Neural cell (in vitro differentiated cells): Measurements from ENCODE around the gene HIVEP2.

ENCODE experiments used
- EP300 ChIP-seq: fragments of 450-650 bp; conservative IDR thresholded peaks from 2 replicates; pipeline ENCODE4 v1.6.1; 2014; ENCODE audit warnings: antibody characterized with exemption, mild to moderate bottlenecking, moderate library complexity; ENCODE audit not compliant: poor library complexity, severe bottlenecking
- POLR2AphosphoS5 ChIP-seq: IDR thresholded peaks from 2 replicates; pipeline ENCODE4 v1.6.1; 2012
- RAD21 ChIP-seq: fragments of 450-650 bp; conservative IDR thresholded peaks from 2 replicates; pipeline ENCODE4 v1.6.1; 2014; ENCODE audit warnings: antibody characterized with exemption, mild to moderate bottlenecking, moderate library complexity
- TF ChIP-seq, protein P1 (sequence below): fragments of 450-650 bp; IDR thresholded peaks from 2 replicates; pipeline ENCODE4 v1.5.1; 2014; ENCODE audit warnings: antibody characterized with exemption, mild to moderate bottlenecking, moderate library complexity; ENCODE audit not compliant: poor library complexity, severe bottlenecking
- TF ChIP-seq, protein P2 (sequence below): IDR thresholded peaks from 2 replicates; pipeline ENCODE4 v1.6.1; 2012; ENCODE audit warnings: borderline replicate concordance

DNA sequence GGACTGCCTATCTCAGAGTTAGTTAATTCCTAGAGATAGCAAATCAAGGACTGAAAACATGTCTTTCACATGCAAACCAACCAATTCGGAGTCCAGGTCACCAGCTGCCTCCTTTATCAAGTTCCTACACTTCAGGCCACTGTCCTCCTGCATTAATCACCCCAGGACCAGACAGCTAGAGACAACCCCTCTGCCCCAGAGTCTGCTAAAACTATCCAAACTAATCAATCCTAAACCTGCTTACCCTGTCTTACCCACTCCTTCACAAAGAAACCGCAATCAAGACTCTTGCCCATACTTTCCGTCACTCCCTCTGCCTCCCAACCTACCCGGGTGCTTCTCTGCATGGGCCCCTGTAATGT, 207.0 kb downstream of the HIVEP2 start:
- TF ChIP-seq, protein P1, sequence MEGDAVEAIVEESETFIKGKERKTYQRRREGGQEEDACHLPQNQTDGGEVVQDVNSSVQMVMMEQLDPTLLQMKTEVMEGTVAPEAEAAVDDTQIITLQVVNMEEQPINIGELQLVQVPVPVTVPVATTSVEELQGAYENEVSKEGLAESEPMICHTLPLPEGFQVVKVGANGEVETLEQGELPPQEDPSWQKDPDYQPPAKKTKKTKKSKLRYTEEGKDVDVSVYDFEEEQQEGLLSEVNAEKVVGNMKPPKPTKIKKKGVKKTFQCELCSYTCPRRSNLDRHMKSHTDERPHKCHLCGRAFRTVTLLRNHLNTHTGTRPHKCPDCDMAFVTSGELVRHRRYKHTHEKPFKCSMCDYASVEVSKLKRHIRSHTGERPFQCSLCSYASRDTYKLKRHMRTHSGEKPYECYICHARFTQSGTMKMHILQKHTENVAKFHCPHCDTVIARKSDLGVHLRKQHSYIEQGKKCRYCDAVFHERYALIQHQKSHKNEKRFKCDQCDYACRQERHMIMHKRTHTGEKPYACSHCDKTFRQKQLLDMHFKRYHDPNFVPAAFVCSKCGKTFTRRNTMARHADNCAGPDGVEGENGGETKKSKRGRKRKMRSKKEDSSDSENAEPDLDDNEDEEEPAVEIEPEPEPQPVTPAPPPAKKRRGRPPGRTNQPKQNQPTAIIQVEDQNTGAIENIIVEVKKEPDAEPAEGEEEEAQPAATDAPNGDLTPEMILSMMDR: no peak
- TF ChIP-seq POLR2AphosphoS5 (no peak), RAD21 (no peak), EP300 (no peak)
- TF ChIP-seq, protein P2, sequence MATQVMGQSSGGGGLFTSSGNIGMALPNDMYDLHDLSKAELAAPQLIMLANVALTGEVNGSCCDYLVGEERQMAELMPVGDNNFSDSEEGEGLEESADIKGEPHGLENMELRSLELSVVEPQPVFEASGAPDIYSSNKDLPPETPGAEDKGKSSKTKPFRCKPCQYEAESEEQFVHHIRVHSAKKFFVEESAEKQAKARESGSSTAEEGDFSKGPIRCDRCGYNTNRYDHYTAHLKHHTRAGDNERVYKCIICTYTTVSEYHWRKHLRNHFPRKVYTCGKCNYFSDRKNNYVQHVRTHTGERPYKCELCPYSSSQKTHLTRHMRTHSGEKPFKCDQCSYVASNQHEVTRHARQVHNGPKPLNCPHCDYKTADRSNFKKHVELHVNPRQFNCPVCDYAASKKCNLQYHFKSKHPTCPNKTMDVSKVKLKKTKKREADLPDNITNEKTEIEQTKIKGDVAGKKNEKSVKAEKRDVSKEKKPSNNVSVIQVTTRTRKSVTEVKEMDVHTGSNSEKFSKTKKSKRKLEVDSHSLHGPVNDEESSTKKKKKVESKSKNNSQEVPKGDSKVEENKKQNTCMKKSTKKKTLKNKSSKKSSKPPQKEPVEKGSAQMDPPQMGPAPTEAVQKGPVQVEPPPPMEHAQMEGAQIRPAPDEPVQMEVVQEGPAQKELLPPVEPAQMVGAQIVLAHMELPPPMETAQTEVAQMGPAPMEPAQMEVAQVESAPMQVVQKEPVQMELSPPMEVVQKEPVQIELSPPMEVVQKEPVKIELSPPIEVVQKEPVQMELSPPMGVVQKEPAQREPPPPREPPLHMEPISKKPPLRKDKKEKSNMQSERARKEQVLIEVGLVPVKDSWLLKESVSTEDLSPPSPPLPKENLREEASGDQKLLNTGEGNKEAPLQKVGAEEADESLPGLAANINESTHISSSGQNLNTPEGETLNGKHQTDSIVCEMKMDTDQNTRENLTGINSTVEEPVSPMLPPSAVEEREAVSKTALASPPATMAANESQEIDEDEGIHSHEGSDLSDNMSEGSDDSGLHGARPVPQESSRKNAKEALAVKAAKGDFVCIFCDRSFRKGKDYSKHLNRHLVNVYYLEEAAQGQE: no peak
